H9 (cell line): ENCODE results near the gene TTC27. TPM values are rescaled to one million over a fixed set of nuclear protein-coding genes. Genes with fewer than 3 reads are reported as not detected.

Experiments used
- DNase-seq: peaks from one replicate; pipeline ENCODE4 v3.0.0-alpha.2; 2017
- H2AFZ ChIP-seq: one replicate; pipeline ENCODE4 v1.6.1; 2013; ENCODE audit warnings: mild to moderate bottlenecking, low read length, control low read depth, moderate library complexity
- H2AK5ac ChIP-seq: 2 replicates; pipeline ENCODE4 v1.6.1; 2013; ENCODE audit warnings: low read length, control low read depth, mixed read lengths; ENCODE audit not compliant: insufficient read length
- H2BK120ac ChIP-seq: one replicate; pipeline ENCODE4 v1.6.1; 2013; ENCODE audit warnings: low read depth, mild to moderate bottlenecking, low read length, control low read depth, inconsistent platforms; ENCODE audit not compliant: poor library complexity, severe bottlenecking
- H2BK12ac ChIP-seq: 2 replicates; pipeline ENCODE4 v1.6.1; 2013; ENCODE audit warnings: low read length, control low read depth, mixed read lengths, low read depth; ENCODE audit not compliant: insufficient read length
- H2BK15ac ChIP-seq: 2 replicates; pipeline ENCODE4 v1.6.1; 2013; ENCODE audit warnings: low read depth, low read length, control low read depth
- H2BK20ac ChIP-seq: one replicate; pipeline ENCODE4 v1.6.1; 2013; ENCODE audit warnings: low read depth, mild to moderate bottlenecking, low read length, control low read depth, inconsistent platforms; ENCODE audit not compliant: poor library complexity, severe bottlenecking
- H2BK5ac ChIP-seq: 2 replicates; pipeline ENCODE4 v1.6.1; 2013; ENCODE audit warnings: low read length, control low read depth, mixed read lengths; ENCODE audit not compliant: insufficient read length
- H3K14ac ChIP-seq: 2 replicates; pipeline ENCODE4 v1.6.1; 2013; ENCODE audit warnings: low read length, control low read depth; ENCODE audit not compliant: insufficient read depth
- H3K18ac ChIP-seq: 2 replicates; pipeline ENCODE4 v1.6.1; 2013; ENCODE audit warnings: low read depth, mild to moderate bottlenecking, mixed read lengths, low read length, control low read depth; ENCODE audit not compliant: insufficient read length
- H3K23ac ChIP-seq: 2 replicates; pipeline ENCODE4 v1.6.1; 2013; ENCODE audit warnings: low read length, control low read depth, mixed read lengths, low read depth; ENCODE audit not compliant: insufficient read length
- H3K23me2 ChIP-seq: 2 replicates; pipeline ENCODE4 v1.6.1; 2013; ENCODE audit warnings: low read depth, mild to moderate bottlenecking, mixed read lengths, low read length, control low read depth; ENCODE audit not compliant: insufficient read length, poor library complexity, severe bottlenecking
- H3K27ac ChIP-seq: 2 replicates; pipeline ENCODE4 v1.5.1; 2013; ENCODE audit warnings: low read length, control low read depth, mixed read lengths, low read depth; ENCODE audit not compliant: insufficient read length
- H3K27me3 ChIP-seq: 2 replicates; pipeline ENCODE4 v1.6.1; 2013; ENCODE audit warnings: low read length, control low read depth, inconsistent platforms; ENCODE audit not compliant: insufficient read depth
- H3K4ac ChIP-seq: 2 replicates; pipeline ENCODE4 v1.6.1; 2013; ENCODE audit warnings: low read depth, mild to moderate bottlenecking, control low read depth, inconsistent platforms, low read length, moderate library complexity
- H3K4me1 ChIP-seq: 2 replicates; pipeline ENCODE4 v1.6.1; 2013; ENCODE audit warnings: low read length, control low read depth, inconsistent platforms; ENCODE audit not compliant: insufficient read depth
- H3K4me2 ChIP-seq: 2 replicates; pipeline ENCODE4 v1.6.1; 2013; ENCODE audit warnings: low read length, control low read depth, mixed read lengths; ENCODE audit not compliant: insufficient read length, insufficient read depth
- H3K56ac ChIP-seq: 2 replicates; pipeline ENCODE4 v1.6.1; 2013; ENCODE audit warnings: low read depth, mild to moderate bottlenecking, mixed read lengths, low read length, control low read depth; ENCODE audit not compliant: insufficient read length
- H3K79me1 ChIP-seq: 2 replicates; pipeline ENCODE4 v1.6.1; 2013; ENCODE audit warnings: low read depth, mild to moderate bottlenecking, moderate library complexity, low read length, control low read depth, inconsistent platforms; ENCODE audit not compliant: insufficient read depth, poor library complexity, severe bottlenecking
- H3K79me2 ChIP-seq: 2 replicates; pipeline ENCODE4 v1.6.1; 2013; ENCODE audit warnings: low read length, control low read depth, inconsistent platforms; ENCODE audit not compliant: insufficient read depth
- H3K9ac ChIP-seq: 2 replicates; pipeline ENCODE4 v1.6.1; 2013; ENCODE audit warnings: low read length, control low read depth, mixed read lengths; ENCODE audit not compliant: insufficient read length; ENCODE audit errors: extremely low read depth
- H3K9me3 ChIP-seq: one replicate; pipeline ENCODE4 v1.6.1; 2013; ENCODE audit warnings: low read depth, low read length, inconsistent platforms; ENCODE audit not compliant: control insufficient read depth
- H3T11ph ChIP-seq: one replicate; pipeline ENCODE4 v1.6.1; 2013; ENCODE audit warnings: mild to moderate bottlenecking, low read length, control low read depth, inconsistent platforms
- H4K20me1 ChIP-seq: one replicate; pipeline ENCODE4 v1.6.1; 2013; ENCODE audit not compliant: control insufficient read depth, insufficient read length, insufficient read depth
- H4K5ac ChIP-seq: 2 replicates; pipeline ENCODE4 v1.6.1; 2013; ENCODE audit warnings: low read depth, mild to moderate bottlenecking, mixed read lengths, low read length, control low read depth; ENCODE audit not compliant: insufficient read length
- H4K8ac ChIP-seq: replicated peaks from 2 replicates; pipeline ENCODE4 v1.6.1; 2013; ENCODE audit warnings: low read length, control low read depth, mixed read lengths, low read depth; ENCODE audit not compliant: insufficient read length
- H4K91ac ChIP-seq: 2 replicates; pipeline ENCODE4 v1.6.1; 2013; ENCODE audit warnings: low read depth, mild to moderate bottlenecking, moderate library complexity, mixed read lengths, low read length, control low read depth; ENCODE audit not compliant: insufficient read length
- H3K27ac Mint-ChIP-seq, 3 experiments: 2 replicates in 2 of 3; 3 replicates in 1 of 3; pipeline ENCODE4 v1.8.0; 2020 to 2021; ENCODE audit warnings: mixed read lengths in 3 of 3, mild to moderate bottlenecking in 1 of 3, moderate library complexity in 1 of 3
- H3K27me3 Mint-ChIP-seq: 2 replicates; pipeline ENCODE4 v1.8.0; 2021; ENCODE audit warnings: low read depth, mild to moderate bottlenecking, moderate library complexity, mixed read lengths
- H3K36me3 Mint-ChIP-seq, 3 experiments: 2 replicates in 2 of 3; 3 replicates in 1 of 3; pipeline ENCODE4 v1.8.0; 2020 to 2021; ENCODE audit warnings: low read depth in 3 of 3, mixed read lengths in 3 of 3; ENCODE audit not compliant: insufficient read depth in 1 of 3
- H3K4me1 Mint-ChIP-seq, 2 experiments: 2 replicates each; pipeline ENCODE4 v1.8.0; 2020; ENCODE audit warnings: mixed read lengths in 2 of 2
- H3K4me3 Mint-ChIP-seq, 2 experiments: 2 replicates in 1 of 2; 3 replicates in 1 of 2; pipeline ENCODE4 v1.8.0; 2020 to 2021; ENCODE audit warnings: mild to moderate bottlenecking in 2 of 2, mixed read lengths in 2 of 2, moderate library complexity in 1 of 2
- H3K9me3 Mint-ChIP-seq, 2 experiments: 2 replicates in 1 of 2; 3 replicates in 1 of 2; pipeline ENCODE4 v1.8.0; 2020; ENCODE audit warnings: mild to moderate bottlenecking in 2 of 2, mixed read lengths in 2 of 2, moderate library complexity in 1 of 2
- WGBS: extraction: QIAGEN DNeasy Blood & Tissue Kit; methylation state at CpG from one replicate; pipeline ENCODE4 v1.1.7; 2013; ENCODE audit warnings: missing lambda C conversion rate, low lambda C conversion rate, mixed read lengths; ENCODE audit not compliant: insufficient read length; ENCODE audit errors: extremely low coverage; 5-methylcytosine and 5-hydroxymethylcytosine counted together
- total RNA-seq: library from RNA; stranded (reverse); gene quantifications from 2 replicates; pipeline ENCODE4 v1.2.1, GENCODE V29; 2021
- TF ChIP-seq, protein P1 (sequence below): fragments of 200-600 bp; sonication (generic); conservative IDR thresholded peaks from 3 replicates; pipeline ENCODE4 v1.8.0; 2021; ENCODE audit warnings: antibody characterized with exemption, mild to moderate bottlenecking

Gene TTC27
- total RNA-seq, 1 experiment from 2014 or later = 26.0 TPM

GRCh38 chr2:32721376-32721775 is 93.5 kb downstream of the TTC27 start:
- H3T11ph ChIP-seq = no peak overlapping the region
- no peak overlapping the region for H3K23ac ChIP-seq
- no peak overlapping the region for H2BK12ac ChIP-seq
- no peak overlapping the region for H3K4ac ChIP-seq
- H3K27ac Mint-ChIP-seq = no peak overlapping the region
- H3K4me1 ChIP-seq = no peaks in the 10 kb centered on the region
- H2BK15ac ChIP-seq = no peak overlapping the region
- peaks cover 17 to 21% (median 20%) of the 10 kb centered on the region in 3 experiments for H3K36me3 Mint-ChIP-seq
- TF ChIP-seq, protein P1, sequence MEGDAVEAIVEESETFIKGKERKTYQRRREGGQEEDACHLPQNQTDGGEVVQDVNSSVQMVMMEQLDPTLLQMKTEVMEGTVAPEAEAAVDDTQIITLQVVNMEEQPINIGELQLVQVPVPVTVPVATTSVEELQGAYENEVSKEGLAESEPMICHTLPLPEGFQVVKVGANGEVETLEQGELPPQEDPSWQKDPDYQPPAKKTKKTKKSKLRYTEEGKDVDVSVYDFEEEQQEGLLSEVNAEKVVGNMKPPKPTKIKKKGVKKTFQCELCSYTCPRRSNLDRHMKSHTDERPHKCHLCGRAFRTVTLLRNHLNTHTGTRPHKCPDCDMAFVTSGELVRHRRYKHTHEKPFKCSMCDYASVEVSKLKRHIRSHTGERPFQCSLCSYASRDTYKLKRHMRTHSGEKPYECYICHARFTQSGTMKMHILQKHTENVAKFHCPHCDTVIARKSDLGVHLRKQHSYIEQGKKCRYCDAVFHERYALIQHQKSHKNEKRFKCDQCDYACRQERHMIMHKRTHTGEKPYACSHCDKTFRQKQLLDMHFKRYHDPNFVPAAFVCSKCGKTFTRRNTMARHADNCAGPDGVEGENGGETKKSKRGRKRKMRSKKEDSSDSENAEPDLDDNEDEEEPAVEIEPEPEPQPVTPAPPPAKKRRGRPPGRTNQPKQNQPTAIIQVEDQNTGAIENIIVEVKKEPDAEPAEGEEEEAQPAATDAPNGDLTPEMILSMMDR = no peak
- no peak overlapping the region for H3K27ac ChIP-seq
- no peaks in the 10 kb centered on the region for H3K9me3 ChIP-seq
- no peaks in the 10 kb centered on the region for H3K27me3 ChIP-seq
- H4K8ac ChIP-seq = no peak overlapping the region
- no peak overlapping the region for H2AFZ ChIP-seq
- no peak overlapping the region for H3K4me2 ChIP-seq
- H4K20me1 ChIP-seq = no peaks in the 10 kb centered on the region
- H3K18ac ChIP-seq = no peak overlapping the region
- H3K4me3 Mint-ChIP-seq = no peak overlapping the region
- peaks cover 9 to 10% of the 10 kb centered on the region in 2 experiments for H3K9me3 Mint-ChIP-seq
- no peak overlapping the region for H2BK20ac ChIP-seq
- no peaks in the 10 kb centered on the region for H3K23me2 ChIP-seq
- no peak overlapping the region for H3K9ac ChIP-seq
- no CpG with 5 or more reads among the region's 1 CpG for WGBS
- H3K14ac ChIP-seq = no peak overlapping the region
- H2AK5ac ChIP-seq = no peak overlapping the region
- no peaks in the 10 kb centered on the region; the same call in 1 of the 2 replicates for H3K79me2 ChIP-seq
- no peak overlapping the region for H4K91ac ChIP-seq
- no peaks in the 10 kb centered on the region for H3K79me1 ChIP-seq
- H2BK5ac ChIP-seq = no peak overlapping the region
- no peak for DNase-seq
- peaks cover 3% of the 10 kb centered on the region in 2 experiments; a peak in 2 of 4 replicates for H3K4me1 Mint-ChIP-seq
- no peaks in the 10 kb centered on the region for H3K27me3 Mint-ChIP-seq
- H3K56ac ChIP-seq = no peak overlapping the region
- no peak overlapping the region for H4K5ac ChIP-seq
- H2BK120ac ChIP-seq = no peak overlapping the region
